ENCODE results near the gene C5. TPM values are rescaled to one million over a fixed set of nuclear protein-coding genes. Genes with fewer than 3 reads are reported as not detected.

The C5 gene
- total RNA-seq, 1 donor from 2014 or later, result 1.2 TPM

DNA sequence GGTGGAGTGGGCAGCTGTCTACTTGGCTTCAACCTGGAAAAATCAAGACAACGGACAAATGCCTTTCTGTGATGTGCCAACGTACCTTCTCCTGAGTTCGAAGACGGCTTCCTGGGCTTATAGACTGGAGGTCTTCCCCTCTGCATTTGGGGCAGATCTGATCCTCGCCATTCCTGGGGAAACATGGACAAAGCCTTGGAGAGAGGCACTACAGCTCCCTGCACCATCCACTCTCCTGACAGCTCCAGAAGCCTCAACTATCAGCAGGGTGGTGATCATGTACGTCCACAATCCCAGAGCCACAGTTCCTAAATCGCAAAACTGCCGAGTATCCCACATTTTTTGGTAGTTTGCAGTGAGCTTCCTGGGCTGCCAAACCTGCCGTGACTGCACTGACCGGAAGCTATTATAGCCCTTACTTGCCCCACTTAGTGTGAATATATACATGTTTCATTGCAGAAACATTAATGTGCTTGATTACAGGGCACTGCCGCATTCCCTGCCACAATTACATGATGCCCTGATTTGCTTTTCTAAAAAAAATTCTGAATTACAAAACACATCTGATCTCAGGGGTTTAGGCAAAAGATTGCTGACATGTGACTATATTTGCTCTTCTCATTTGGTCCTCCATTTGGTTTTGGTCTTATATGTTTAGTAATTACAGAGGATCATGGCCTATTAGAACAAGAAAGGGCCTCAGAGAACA lies 126.3 kb downstream of the C5 start:
- Mint-ChIP-seq H3K4me3 (peak overlapping the region; percentile 89), H3K4me1 (ENCODE audit: low read depth) (peaks cover 91% of the 10 kb centered on the region)
- intact Hi-C loops (cut with micrococcal nuclease), result loop anchor here (10.0 kb wide), 1 partner anchor 431 kb away; no protein-coding TSS in a partner anchor

DNA sequence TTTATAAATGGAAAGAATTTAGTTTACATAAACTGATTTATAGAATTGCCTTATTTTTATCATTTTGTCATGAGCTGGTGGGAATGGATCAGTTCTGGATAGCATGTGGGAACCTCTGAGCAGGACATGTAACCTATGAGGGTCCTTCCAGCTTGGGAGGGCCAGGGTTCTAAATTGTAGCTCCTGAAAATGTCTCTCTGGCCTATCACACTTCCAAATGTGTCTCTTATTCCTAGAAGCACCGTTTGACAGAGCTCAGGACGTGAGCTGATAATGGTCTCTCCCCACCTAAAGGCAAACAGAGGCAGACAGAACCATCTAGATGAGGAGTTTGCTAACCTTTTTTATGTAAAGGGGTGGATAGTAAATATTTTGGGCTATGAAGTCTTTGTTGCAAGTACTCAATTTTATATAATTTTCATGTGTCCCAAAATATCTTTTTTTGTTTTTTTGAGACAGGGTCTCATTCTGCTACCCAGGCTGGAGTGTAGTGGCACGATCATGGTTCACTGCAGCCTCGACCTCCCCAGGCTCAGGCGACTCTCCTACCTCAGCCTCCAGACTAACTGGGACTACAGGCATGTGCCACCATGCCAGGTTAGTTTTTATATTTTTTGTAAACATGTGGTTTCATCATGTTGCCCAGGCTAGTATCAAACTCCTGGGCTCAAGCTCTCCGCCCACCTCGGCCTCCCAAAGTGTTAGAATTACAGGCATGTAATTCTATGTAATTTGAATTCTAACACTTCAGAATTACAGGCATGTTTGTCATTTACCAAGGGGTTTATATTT lies 127.5 kb downstream of the C5 start:
- peaks cover 3% of the 10 kb centered on the region for H3K9me3 Mint-ChIP-seq

More for the DNA sequence above, 126.3 kb downstream of the C5 start:
- H3K36me3 Mint-ChIP-seq (ENCODE audit: low read depth), result peaks cover 71% of the 10 kb centered on the region
- no peaks in the 10 kb centered on the region for H3K9me3 Mint-ChIP-seq
- H3K27ac Mint-ChIP-seq, result peak overlapping the region; percentile 96
- no peak for DNase-seq (ENCODE audit: low spot score)
- H3K27me3 Mint-ChIP-seq (ENCODE audit: insufficient read depth), result no peaks in the 10 kb centered on the region

DNA sequence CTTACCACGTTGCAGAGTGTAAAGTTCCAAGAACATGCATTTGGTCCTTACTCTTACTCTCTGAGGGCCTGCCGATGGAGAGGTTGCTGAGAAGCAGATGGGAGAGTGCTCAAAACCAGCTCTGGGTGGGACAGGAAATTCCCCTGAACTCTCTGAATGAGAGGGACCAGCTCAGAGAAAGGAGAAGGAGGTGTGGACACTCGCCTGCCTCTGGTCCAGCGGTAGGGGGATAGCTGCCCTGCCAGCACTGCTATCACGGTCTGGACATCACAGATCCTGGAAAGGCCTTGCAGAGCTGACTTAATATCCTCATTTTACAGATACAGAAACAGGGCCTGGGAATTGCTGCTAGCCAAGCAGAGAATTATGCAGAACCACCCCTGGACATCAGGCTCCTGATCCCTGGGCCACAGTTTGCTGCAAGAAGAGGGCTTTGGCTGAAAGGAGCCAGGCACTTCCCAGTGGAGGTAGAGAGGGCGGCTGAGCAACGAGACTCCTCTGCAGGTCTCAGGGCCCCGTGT lies 128.4 kb downstream of the C5 start:
- H3K4me1 Mint-ChIP-seq (ENCODE audit: low read depth), result peaks cover 92% of the 10 kb centered on the region
- H3K27ac Mint-ChIP-seq, result peak overlapping the region; percentile 92
- H3K9me3 Mint-ChIP-seq, result peaks cover 5% of the 10 kb centered on the region
- peak overlapping the region; percentile 89 for H3K4me3 Mint-ChIP-seq
- DNase-seq (ENCODE audit: low spot score), result no peak
- no peaks in the 10 kb centered on the region for H3K27me3 Mint-ChIP-seq (ENCODE audit: insufficient read depth)
- peaks cover 87% of the 10 kb centered on the region for H3K36me3 Mint-ChIP-seq (ENCODE audit: low read depth)
- intact Hi-C loops (cut with micrococcal nuclease), result loop anchor here (10.0 kb wide), 1 partner anchor 433 kb away; no protein-coding TSS in a partner anchor

More for the DNA sequence above, 127.5 kb downstream of the C5 start:
- intact Hi-C loops (cut with micrococcal nuclease), result loop anchor here (10.0 kb wide), 1 partner anchor 432 kb away; no protein-coding TSS in a partner anchor
- peak overlapping the region; percentile 96 for H3K27ac Mint-ChIP-seq
- peaks cover 92% of the 10 kb centered on the region for H3K4me1 Mint-ChIP-seq (ENCODE audit: low read depth)
- peaks cover 80% of the 10 kb centered on the region for H3K36me3 Mint-ChIP-seq (ENCODE audit: low read depth)
- no peaks in the 10 kb centered on the region for H3K27me3 Mint-ChIP-seq (ENCODE audit: insufficient read depth)
- peak overlapping the region; percentile 89 for H3K4me3 Mint-ChIP-seq
- DNase-seq (ENCODE audit: low spot score), result no peak

DNA sequence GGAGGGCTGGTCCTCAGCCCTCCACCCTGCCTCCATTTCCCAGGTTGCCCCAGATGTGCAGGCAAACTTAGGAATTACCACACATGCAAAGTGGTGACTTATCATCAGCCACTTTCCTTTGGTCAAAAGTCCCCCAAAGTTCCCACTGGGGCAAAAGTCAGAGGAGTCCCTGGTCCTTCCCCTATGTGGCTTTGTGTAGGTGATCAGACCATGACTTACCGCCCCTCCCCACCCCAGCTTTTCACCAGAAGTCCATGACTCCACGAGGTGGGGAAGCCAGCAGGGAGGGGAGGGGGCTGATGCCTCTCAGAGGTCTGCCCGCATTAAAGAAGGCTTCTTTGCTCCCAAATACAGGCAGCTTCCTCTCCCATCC lies 129.3 kb downstream of the C5 start:
- Mint-ChIP-seq H3K4me1 (ENCODE audit: low read depth) (peaks cover 96% of the 10 kb centered on the region), H3K27me3 (ENCODE audit: insufficient read depth) (no peaks in the 10 kb centered on the region), H3K36me3 (ENCODE audit: low read depth) (peaks cover 91% of the 10 kb centered on the region), H3K27ac (peak overlapping the region; percentile 92), H3K4me3 (peak overlapping the region; percentile 89), H3K9me3 (peaks cover 5% of the 10 kb centered on the region)
- DNase-seq (ENCODE audit: low spot score), result no peak
- intact Hi-C loops (cut with micrococcal nuclease), result loop anchor here (10.0 kb wide), 1 partner anchor 434 kb away; no protein-coding TSS in a partner anchor

DNA sequence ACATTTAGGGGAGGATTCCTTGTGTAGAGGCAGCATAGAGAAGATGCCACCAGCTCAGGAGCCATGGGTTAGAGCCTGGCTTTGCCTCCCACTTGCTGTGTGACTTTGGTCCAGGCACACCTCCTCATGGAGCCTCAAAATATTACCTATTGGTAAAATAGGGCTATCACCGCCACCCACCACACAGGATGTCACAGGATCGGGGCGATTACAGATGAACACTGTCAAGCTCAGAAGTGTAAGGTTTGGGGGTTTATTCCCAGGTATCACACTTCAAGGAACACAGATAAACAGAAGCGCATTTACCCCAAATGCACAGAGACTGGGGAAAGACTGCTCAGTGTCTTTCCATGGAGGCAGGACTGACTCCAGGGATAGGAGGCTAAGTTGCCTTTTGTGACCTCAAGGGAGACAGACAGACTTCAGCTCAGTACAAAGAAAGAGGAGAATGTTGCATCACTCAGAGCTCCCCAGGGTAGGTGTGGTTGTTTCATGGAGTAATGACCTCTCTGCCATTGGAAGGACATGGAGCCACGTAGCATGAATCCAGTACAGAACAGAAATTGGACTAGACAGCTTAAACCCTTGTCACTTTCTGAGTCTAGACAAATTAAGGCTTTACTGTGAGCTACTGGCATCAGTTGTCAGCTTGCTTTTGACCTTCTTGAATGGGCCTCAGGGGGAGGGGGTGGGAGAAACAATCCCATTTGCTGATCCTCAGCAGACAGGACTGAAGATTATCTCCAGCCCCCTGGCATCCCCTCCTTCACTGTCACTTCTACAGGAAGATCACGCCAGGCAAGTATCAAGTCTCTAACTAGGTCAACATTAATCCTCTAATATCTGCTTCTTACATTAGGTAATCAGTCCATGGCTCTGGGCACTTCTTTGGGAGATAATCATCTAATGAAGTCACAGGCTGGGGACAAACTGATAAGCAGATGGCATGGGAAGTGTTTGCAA lies 130.0 kb downstream of the C5 start:
- Mint-ChIP-seq H3K4me1 (ENCODE audit: low read depth) (peaks cover 95% of the 10 kb centered on the region), H3K27me3 (ENCODE audit: insufficient read depth) (no peaks in the 10 kb centered on the region), H3K27ac (peak overlapping the region; percentile 92), H3K9me3 (peaks cover 5% of the 10 kb centered on the region), H3K4me3 (peak overlapping the region; percentile 89), H3K36me3 (ENCODE audit: low read depth) (peaks cover 85% of the 10 kb centered on the region)
- intact Hi-C loops (cut with micrococcal nuclease), result loop anchor here (10.0 kb wide), 1 partner anchor 435 kb away; no protein-coding TSS in a partner anchor
- DNase-seq (ENCODE audit: low spot score), result no peak

DNA sequence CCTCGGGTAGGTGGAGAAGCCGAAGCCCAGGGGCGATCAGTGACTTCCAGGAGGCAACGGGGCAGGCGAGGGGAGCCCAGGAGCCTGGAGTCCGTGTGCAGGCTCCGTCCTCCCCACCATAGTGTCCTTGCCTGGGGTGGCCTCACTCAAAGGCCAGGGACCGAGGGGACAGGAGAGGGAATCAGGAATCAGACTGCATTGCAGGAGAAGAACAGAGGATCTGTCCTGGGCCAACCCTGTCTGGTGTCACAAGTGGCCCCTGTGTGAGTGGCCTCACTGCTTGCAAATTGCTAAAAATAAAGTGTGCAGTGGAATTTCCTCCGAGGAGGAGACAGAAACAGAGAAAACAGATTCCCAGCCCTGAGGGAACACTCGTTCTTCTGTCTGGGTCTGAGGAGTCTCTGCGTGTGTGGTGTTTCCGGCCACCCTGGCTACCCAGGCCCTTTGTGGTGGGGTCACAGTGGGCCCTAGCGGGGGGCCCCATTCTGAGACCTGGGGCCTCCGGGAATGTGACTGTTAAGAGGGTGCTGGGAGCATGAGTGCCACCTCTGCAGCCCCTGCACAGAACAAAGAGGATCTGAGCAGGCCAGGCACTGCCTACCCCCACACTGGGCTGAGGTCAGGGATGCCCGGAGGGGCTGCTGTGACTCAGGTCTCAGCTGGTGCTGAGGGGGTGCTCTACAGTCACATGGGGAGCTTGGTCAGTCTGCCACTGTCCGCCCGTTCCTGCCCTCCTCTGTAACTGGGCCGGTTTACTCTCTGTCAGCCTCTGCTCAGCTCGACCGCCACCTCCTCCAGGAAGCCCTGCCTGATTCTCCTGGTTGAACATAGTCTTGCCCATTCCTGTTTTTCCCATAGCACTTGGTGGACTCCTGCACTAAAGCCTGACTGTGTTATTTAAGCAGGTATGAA lies 130.9 kb downstream of the C5 start:
- Mint-ChIP-seq H3K4me3 (peak overlapping the region; percentile 89), H3K9me3 (peaks cover 5% of the 10 kb centered on the region), H3K27ac (peak overlapping the region; percentile 92), H3K36me3 (ENCODE audit: low read depth) (peaks cover 83% of the 10 kb centered on the region), H3K4me1 (ENCODE audit: low read depth) (peaks cover 95% of the 10 kb centered on the region), H3K27me3 (ENCODE audit: insufficient read depth) (no peaks in the 10 kb centered on the region)
- intact Hi-C loops (cut with micrococcal nuclease), result no loop called here
- no peak for DNase-seq (ENCODE audit: low spot score)

DNA sequence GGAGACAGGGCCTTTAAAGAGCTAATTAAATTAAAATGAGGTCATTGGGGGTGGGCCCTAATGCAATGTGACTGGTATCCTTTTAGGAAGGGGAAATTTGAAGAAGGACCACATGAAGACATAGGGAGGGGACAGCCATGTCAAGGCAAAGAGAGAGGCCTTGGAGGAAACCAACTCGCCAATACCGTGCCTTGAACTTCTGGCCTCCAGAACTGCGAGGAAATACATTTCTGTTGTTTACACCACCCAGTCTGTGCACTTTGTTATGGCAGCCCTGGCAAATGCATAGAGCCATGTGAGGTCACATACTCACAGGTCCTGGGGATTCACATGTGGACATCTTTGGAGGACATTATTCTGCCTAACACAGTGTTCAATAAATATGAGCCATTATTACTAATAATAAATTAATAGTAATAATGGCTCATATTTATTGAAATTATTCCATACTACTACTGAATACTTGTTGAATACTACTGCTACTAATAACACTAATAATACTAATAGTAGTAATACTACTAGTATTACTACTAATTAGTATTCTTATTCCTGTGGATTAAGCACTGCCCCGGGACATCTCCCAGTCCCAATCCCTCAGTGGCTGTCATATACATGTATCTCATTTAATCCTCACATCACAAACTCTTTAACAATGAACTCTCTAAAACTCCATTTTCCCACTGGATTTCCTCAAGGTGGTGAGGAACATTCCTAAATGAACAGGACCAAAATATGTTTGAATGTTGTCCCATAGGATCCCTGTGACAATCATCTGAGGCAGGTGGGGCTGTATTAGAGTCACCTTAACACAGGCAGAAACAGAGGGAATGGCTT lies 131.9 kb downstream of the C5 start:
- H3K9me3 Mint-ChIP-seq, result peaks cover 5% of the 10 kb centered on the region
- H3K4me3 Mint-ChIP-seq, result peak overlapping the region; percentile 75
- peaks cover 82% of the 10 kb centered on the region for H3K36me3 Mint-ChIP-seq (ENCODE audit: low read depth)
- H3K4me1 Mint-ChIP-seq (ENCODE audit: low read depth), result peaks cover 92% of the 10 kb centered on the region
- intact Hi-C loops (cut with micrococcal nuclease), result no loop called here
- H3K27me3 Mint-ChIP-seq (ENCODE audit: insufficient read depth), result no peaks in the 10 kb centered on the region
- no peak for DNase-seq (ENCODE audit: low spot score)
- H3K27ac Mint-ChIP-seq, result peak overlapping the region; percentile 86

DNA sequence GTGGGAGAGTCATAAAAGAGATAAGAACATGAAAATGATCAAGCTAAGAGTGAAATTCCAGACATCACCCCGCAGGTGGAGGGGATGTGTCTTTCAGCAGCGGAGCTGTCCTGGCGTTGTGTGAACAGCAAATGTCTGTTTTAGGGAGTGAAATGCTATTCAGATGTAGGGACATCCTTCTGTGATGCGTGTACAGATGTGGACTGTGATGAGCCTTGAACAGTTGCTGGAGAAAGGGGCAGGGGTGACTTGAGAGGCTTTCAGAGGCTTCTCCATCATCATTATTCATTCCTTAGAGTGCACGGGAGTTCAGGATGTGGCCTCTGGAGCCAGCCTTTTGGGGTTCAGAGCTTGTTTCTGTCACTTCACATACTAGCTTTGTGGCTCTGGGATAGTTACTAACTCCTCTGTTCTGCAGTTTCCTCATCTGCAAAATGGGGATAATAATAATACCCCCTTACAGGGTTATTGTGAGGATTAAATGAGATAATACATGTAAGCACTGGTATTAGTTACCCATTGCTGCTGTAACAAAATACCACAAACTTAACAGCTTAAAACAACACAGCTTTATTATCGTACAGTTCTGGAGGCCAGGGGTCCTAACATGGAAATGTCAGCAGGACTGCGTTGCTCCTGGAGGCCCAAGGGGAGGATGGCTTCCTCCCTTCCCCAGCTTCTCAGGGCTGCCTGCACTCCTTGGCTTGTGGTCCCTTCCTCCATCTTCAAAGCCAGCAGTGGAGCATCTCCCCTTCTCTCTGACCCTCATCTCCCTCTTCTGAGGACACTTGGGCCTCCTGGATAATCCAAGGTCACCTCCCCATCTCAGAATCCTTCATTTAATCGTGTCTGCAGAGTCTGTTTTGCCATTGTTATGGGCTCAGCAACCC lies 132.8 kb downstream of the C5 start:
- intact Hi-C loops (cut with micrococcal nuclease), result loop anchor here (1.0 kb wide), 2 partner anchors 9 to 14 kb away; partner anchors contain the start of gene TRAF1
- H3K4me1 Mint-ChIP-seq (ENCODE audit: low read depth), result peaks cover 92% of the 10 kb centered on the region
- no peak for DNase-seq (ENCODE audit: low spot score)
- peaks cover 5% of the 10 kb centered on the region for H3K9me3 Mint-ChIP-seq
- peak overlapping the region; percentile 67 for H3K4me3 Mint-ChIP-seq
- H3K27me3 Mint-ChIP-seq (ENCODE audit: insufficient read depth), result no peaks in the 10 kb centered on the region
- peaks cover 80% of the 10 kb centered on the region for H3K36me3 Mint-ChIP-seq (ENCODE audit: low read depth)
- peak overlapping the region; percentile 86 for H3K27ac Mint-ChIP-seq

DNA sequence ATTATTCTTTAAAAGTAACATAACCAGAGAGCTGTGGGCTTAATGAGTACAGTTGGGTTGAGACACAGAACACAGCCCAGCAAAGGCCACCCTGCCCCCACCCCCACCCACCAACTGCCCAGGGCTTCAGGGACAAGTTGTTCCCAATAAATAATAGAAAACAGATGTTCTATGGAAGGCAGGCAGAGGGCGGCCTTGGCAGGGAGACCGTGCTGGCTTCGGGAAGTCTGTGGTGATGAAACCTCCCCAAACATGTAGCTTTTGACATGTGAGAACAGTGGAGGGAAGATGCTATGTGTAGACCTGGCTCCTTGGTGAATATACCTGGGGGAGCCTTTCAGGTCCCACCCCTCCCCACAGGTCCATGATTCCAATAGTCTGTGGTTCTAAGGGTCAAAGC lies 133.5 kb downstream of the C5 start:
- peak overlapping the region; percentile 89 for H3K27ac Mint-ChIP-seq
- no peaks in the 10 kb centered on the region for H3K27me3 Mint-ChIP-seq (ENCODE audit: insufficient read depth)
- peak overlapping the region; percentile 67 for H3K4me3 Mint-ChIP-seq
- peaks cover 5% of the 10 kb centered on the region for H3K9me3 Mint-ChIP-seq
- H3K36me3 Mint-ChIP-seq (ENCODE audit: low read depth), result peaks cover 80% of the 10 kb centered on the region
- DNase-seq (ENCODE audit: low spot score), result no peak
- intact Hi-C loops (cut with micrococcal nuclease), result loop anchor here (1.0 kb wide), 2 partner anchors 10 to 15 kb away; partner anchors contain the start of gene TRAF1
- peaks cover 91% of the 10 kb centered on the region for H3K4me1 Mint-ChIP-seq (ENCODE audit: low read depth)

DNA sequence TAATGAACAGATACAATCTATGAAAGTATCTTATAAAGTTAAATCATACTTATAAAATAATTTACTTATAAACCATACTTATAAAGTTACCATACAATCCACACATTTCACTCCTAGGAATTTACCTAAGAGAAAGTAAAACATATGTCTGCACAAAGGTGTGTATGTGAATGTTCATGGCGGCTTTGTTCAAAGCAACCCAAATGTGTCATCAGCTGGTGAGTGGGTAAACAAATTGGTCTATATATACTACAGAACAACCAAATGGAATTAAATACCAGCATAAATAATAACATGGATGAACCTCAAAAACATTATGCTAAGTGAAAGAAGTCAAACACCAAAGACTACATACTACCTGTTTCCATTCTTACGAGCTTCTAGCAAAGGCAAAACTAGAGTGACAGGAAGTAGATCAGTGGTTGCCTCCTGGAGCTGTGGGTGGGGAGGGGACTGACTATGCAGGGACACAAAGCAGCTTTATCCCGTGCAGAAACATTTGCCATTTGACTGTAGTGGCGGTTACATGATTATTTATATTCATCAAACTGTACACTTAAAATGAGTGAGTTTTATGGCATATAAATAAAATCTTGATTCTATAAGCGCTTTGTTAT lies 134.1 kb downstream of the C5 start:
- Mint-ChIP-seq H3K27ac (peak overlapping the region; percentile 89), H3K4me1 (ENCODE audit: low read depth) (peaks cover 91% of the 10 kb centered on the region), H3K36me3 (ENCODE audit: low read depth) (peaks cover 80% of the 10 kb centered on the region), H3K27me3 (ENCODE audit: insufficient read depth) (no peaks in the 10 kb centered on the region), H3K4me3 (peak overlapping the region; percentile 66), H3K9me3 (peaks cover 5% of the 10 kb centered on the region)
- no peak for DNase-seq (ENCODE audit: low spot score)
- intact Hi-C loops (cut with micrococcal nuclease), result loop anchor here (1.0 kb wide), 2 partner anchors 10 to 15 kb away; partner anchors contain the start of gene TRAF1

Measured in activated T-helper 1 cell treated with anti-CD3 and anti-CD28 coated beads, Interleukin-12 subunit alpha, Interleukin-12 subunit beta, Interleukin-2, Interleukin-4 antibody, amounts not matched to agents 30 ng/mL and 10 ng/mL and 1 ng/mL, durations not matched to agents 14 hours and 24 hours and 36 hours (primary cell).